ENCODE results near the gene RAD51B. TPM values are rescaled to one million over a fixed set of nuclear protein-coding genes. Genes with fewer than 3 reads are reported as not detected.

Gene RAD51B
- total RNA-seq, 2 experiments from 2014 or later = 43.6 to 50.7 TPM

- no peak overlapping the region for H3K4me3 Mint-ChIP-seq
- peaks cover 4% of the 10 kb centered on the region for H3K4me1 Mint-ChIP-seq
- POLR2A ChIA-PET = no interaction called here
- no peak overlapping the region for H3K27ac Mint-ChIP-seq
- ATAC-seq (ENCODE audit: low read depth) (no peak), DNase-seq (no peak)
- H3K36me3 Mint-ChIP-seq = peaks cover 23% of the 10 kb centered on the region
- peaks cover 19% of the 10 kb centered on the region for H3K9me3 Mint-ChIP-seq
- H3K27me3 Mint-ChIP-seq = no peaks in the 10 kb centered on the region
These were observed 333.7 kb downstream of the RAD51B start for GRCh38 chr14:68153275-68153674.

- Mint-ChIP-seq H3K27me3 (no peaks in the 10 kb centered on the region), H3K9me3 (peaks cover 16% of the 10 kb centered on the region), H3K27ac (no peak overlapping the region), H3K36me3 (peaks cover 15% of the 10 kb centered on the region), H3K4me3 (no peak overlapping the region), H3K4me1 (peaks cover 4% of the 10 kb centered on the region)
- POLR2A ChIA-PET = no interaction called here
- ATAC-seq (ENCODE audit: low read depth) = no peak
- DNase-seq = no peak
These were observed 334.7 kb downstream of the RAD51B start for GRCh38 chr14:68154275-68154674.

GRCh38 chr14:68157971-68158371 lies 338.4 kb downstream of the RAD51B start:
- Mint-ChIP-seq H3K9me3 (peaks cover 6% of the 10 kb centered on the region), H3K36me3 (peaks cover 8% of the 10 kb centered on the region), H3K4me1 (peaks cover 4% of the 10 kb centered on the region), H3K27me3 (no peaks in the 10 kb centered on the region), H3K27ac (no peak overlapping the region), H3K4me3 (no peak overlapping the region)
- DNase-seq = no peak
- POLR2A ChIA-PET = no interaction called here
- no peak for ATAC-seq (ENCODE audit: low read depth)

GRCh38 chr14:68158640-68159039 lies 339.1 kb downstream of the RAD51B start:
- Mint-ChIP-seq H3K27ac (no peak overlapping the region), H3K36me3 (peaks cover 5% of the 10 kb centered on the region), H3K4me3 (no peak overlapping the region), H3K27me3 (no peaks in the 10 kb centered on the region), H3K9me3 (peaks cover 2% of the 10 kb centered on the region), H3K4me1 (peaks cover 4% of the 10 kb centered on the region)
- no peak for ATAC-seq (ENCODE audit: low read depth)
- POLR2A ChIA-PET = no interaction called here
- DNase-seq = no peak

GRCh38 chr14:68159701-68160633 lies 340.4 kb downstream of the RAD51B start:
- H3K36me3 Mint-ChIP-seq = peaks cover 3% of the 10 kb centered on the region

DNA sequence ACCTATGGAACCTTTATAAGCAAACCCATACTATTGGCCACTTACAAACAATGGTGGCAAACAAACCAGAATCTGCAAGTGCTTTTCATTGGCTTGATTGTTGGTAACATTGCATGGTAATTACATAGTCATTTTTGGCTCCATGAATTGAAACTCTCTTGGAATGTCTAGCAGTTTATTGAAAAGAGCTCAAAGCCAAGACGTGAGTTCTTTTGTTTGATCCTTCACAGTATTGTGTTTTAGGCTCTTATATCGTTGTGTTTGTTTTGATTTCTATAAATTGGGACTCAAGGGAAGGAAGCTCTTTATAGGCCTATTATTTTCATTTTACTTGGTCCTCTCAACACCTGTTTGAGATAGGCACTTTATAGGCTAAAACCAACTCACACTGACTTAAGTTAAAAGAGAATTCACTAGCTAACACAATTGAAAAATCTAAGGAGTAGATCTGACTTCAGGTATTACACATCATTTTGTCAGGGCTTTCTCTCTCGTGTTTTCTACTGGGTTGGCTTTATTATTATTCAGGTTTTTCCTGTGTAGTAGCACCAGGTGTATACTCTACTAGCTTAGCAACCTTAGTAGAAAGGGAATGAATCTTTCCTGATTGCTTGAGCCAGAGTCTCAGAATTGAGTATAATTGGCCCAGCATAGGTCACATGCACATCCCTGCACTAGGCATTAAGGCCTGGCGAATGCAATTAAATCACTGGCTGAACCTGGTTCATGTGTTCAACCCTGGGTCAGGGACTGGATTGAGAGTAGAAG lies 341.4 kb downstream of the RAD51B start:
- DNase-seq (no peak), ATAC-seq (ENCODE audit: low read depth) (no peak)
- Mint-ChIP-seq H3K4me3 (no peak overlapping the region), H3K36me3 (peaks cover 3% of the 10 kb centered on the region), H3K27ac (no peak overlapping the region), H3K4me1 (peaks cover 4% of the 10 kb centered on the region), H3K9me3 (peaks cover 1% of the 10 kb centered on the region), H3K27me3 (no peaks in the 10 kb centered on the region)
- POLR2A ChIA-PET = no interaction called here

More at GRCh38 chr14:68159701-68160633, 340.4 kb downstream of the RAD51B start:
- DNase-seq (no peak), ATAC-seq (ENCODE audit: low read depth) (no peak)
- no peak overlapping the region for H3K4me3 Mint-ChIP-seq
- peaks cover 4% of the 10 kb centered on the region for H3K4me1 Mint-ChIP-seq
- POLR2A ChIA-PET = no interaction called here
- no peaks in the 10 kb centered on the region for H3K27me3 Mint-ChIP-seq
- H3K27ac Mint-ChIP-seq = no peak overlapping the region
- peaks cover 2% of the 10 kb centered on the region for H3K9me3 Mint-ChIP-seq

GRCh38 chr14:68162887-68163286 lies 343.3 kb downstream of the RAD51B start:
- Mint-ChIP-seq H3K36me3 (peaks cover 2% of the 10 kb centered on the region), H3K4me1 (peaks cover 2% of the 10 kb centered on the region), H3K9me3 (no peaks in the 10 kb centered on the region), H3K27me3 (no peaks in the 10 kb centered on the region), H3K27ac (no peak overlapping the region), H3K4me3 (no peak overlapping the region)
- POLR2A ChIA-PET = no interaction called here
- no peak for ATAC-seq (ENCODE audit: low read depth)
- DNase-seq = no peak

- H3K27ac Mint-ChIP-seq = no peak overlapping the region
- no peaks in the 10 kb centered on the region for H3K27me3 Mint-ChIP-seq
- H3K4me1 Mint-ChIP-seq = no peaks in the 10 kb centered on the region
- H3K9me3 Mint-ChIP-seq = no peaks in the 10 kb centered on the region
- ATAC-seq (ENCODE audit: low read depth) = no peak
- no peak overlapping the region for H3K4me3 Mint-ChIP-seq
- no peak for DNase-seq
- POLR2A ChIA-PET = no interaction called here
- no peaks in the 10 kb centered on the region for H3K36me3 Mint-ChIP-seq
These were observed 345.1 kb downstream of the RAD51B start for GRCh38 chr14:68164711-68165113.

GRCh38 chr14:68165274-68165843 lies 345.8 kb downstream of the RAD51B start:
- ATAC-seq (ENCODE audit: low read depth) (no peak), DNase-seq (no peak)
- no peaks in the 10 kb centered on the region for H3K36me3 Mint-ChIP-seq
- no peaks in the 10 kb centered on the region for H3K4me1 Mint-ChIP-seq
- no peaks in the 10 kb centered on the region for H3K27me3 Mint-ChIP-seq
- POLR2A ChIA-PET = no interaction called here
- H3K9me3 Mint-ChIP-seq = no peaks in the 10 kb centered on the region
- H3K4me3 Mint-ChIP-seq = no peak overlapping the region
- H3K27ac Mint-ChIP-seq = no peak overlapping the region

DNA sequence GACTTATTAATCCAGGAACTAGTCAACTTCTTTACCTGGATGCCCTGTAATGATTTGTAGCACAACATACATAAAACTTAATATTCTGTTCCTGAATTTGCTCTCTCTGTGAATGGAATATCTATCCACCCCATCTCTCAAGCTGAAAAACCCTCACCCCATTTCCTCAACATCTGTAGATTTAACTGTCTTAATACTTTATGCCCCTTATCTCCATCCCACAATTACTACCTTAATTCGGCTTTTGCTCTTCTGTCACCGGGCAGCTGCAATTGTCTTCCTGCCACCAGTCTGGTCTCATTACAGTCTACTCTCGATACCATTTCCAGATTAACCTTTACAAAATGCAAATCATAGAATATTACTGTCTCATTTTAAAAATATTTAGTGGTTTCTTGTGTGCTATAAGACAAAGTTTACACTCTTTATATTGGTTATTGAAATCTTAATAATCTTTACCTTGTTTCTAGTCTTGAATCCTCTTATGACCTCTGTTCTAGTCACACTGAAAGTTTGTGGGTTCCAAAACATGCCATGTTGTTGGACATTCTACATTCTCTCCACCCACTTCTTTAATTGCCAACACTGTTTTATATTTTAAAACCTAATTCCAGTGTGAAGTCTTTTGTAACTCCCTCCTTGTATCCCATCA lies 347.3 kb downstream of the RAD51B start:
- no peak for DNase-seq
- no peaks in the 10 kb centered on the region for H3K4me1 Mint-ChIP-seq
- H3K27ac Mint-ChIP-seq = no peak overlapping the region

DNA sequence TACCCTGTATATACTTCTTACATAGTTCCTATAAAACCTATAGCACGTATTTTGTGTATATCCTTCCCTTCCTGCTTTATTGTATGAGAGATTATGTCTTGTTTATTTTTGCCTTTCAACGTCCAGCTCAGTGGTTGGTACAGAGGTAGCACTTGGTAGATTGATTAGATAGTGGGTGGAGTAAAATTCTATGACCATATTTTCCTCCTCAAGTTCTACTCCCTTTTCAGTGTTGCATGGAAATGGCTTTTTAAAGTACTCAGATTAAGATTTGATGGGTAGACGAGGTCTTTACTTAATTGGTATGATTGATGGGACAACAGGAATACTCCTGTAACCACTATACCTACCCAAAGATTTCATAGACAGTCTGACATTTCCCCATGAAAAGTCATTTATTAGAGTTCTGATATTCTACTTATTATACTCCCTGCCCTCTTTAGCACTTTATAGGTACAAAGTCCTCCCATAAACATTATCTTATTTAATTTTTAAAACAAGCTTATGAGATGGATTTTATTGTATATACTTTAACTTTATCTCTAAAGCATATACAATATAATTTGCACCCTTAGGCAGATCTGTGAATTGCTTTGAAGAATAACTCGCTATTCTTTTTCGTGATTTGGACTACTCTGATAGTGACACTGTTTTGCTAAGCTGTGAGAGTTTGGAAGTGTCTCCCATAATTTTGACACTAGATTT lies 348.0 kb downstream of the RAD51B start:
- POLR2A ChIA-PET = no interaction called here
- Mint-ChIP-seq H3K4me3 (no peak overlapping the region), H3K4me1 (no peaks in the 10 kb centered on the region), H3K27me3 (no peaks in the 10 kb centered on the region), H3K27ac (no peak overlapping the region), H3K9me3 (peaks cover 2% of the 10 kb centered on the region), H3K36me3 (peaks cover 4% of the 10 kb centered on the region)
- no peak for DNase-seq
- no peak for ATAC-seq (ENCODE audit: low read depth)

More for the DNA sequence above, 347.3 kb downstream of the RAD51B start:
- Mint-ChIP-seq H3K36me3 (peaks cover under 1% of the 10 kb centered on the region), H3K27me3 (no peaks in the 10 kb centered on the region), H3K9me3 (no peaks in the 10 kb centered on the region), H3K4me3 (no peak overlapping the region)
- ATAC-seq (ENCODE audit: low read depth) = no peak
- POLR2A ChIA-PET = no interaction called here

DNA sequence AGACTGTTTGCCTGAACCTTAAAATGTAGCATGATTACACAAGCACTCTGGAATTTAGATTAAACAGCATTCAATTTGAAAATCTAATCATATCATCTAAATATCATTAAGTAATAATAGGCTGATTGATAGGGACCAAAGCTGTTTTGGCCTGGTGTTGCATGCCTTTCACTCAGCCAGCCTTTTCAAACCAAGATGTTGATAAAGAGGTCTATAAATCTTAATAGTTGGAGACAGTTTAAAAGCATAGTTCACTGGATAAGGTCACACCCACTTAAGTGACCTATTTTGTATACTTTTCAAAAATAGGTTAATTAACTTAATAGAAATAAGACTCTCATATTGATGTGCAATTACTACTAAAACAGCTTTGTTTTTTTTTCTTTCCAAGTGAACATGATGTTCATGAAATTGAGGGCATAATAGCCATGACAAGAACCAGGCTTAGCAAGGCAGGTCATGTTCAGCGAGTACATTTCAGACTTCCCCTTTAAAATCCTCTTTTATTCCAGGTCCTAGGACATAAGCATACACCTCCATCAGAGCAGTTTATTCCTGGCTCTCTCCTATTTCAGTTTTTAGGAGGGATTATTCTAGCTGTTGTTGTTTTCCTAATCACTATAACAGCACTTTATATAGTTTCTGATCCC lies 349.0 kb downstream of the RAD51B start:
- ATAC-seq (ENCODE audit: low read depth) (no peak), DNase-seq (no peak)
- POLR2A ChIA-PET = no interaction called here
- no peaks in the 10 kb centered on the region for H3K4me1 Mint-ChIP-seq
- H3K27ac Mint-ChIP-seq = no peak overlapping the region
- no peaks in the 10 kb centered on the region for H3K27me3 Mint-ChIP-seq
- H3K9me3 Mint-ChIP-seq = peaks cover 2% of the 10 kb centered on the region
- peaks cover 4% of the 10 kb centered on the region for H3K36me3 Mint-ChIP-seq
- no peak overlapping the region for H3K4me3 Mint-ChIP-seq
